Activated effector memory CD4-positive, alpha-beta T cell treated with anti-CD3 and anti-CD28 coated beads, Interleukin-2, amount 50 U/mL, for 16 hours (primary cell): ENCODE data around the gene CISD3.
A peak's percentile ranks its signal among the peaks of the same experiment; 100 is the strongest.

Source experiments
- DNase-seq: peaks from one replicate; pipeline ENCODE4 v3.0.0-alpha.2; 2020

The CISD3 gene

GRCh38 chr17:38729368-38729885 is 714 bp upstream of the CISD3 start:
- no peak for DNase-seq

GRCh38 chr17:38730526-38731379 is 612 bp downstream of the CISD3 start:
- peak; percentile 72 for DNase-seq

- DNase-seq = no peak
Observed at GRCh38 chr17:38731526-38732294, 1.6 kb downstream of the CISD3 start.

GRCh38 chr17:38732376-38733281 is 2.5 kb downstream of the CISD3 start:
- DNase-seq = no peak

- no peak for DNase-seq
Observed at GRCh38 chr17:38733282-38733981, 3.3 kb downstream of the CISD3 start.

GRCh38 chr17:38733982-38734973 is 4.1 kb downstream of the CISD3 start:
- no peak for DNase-seq

- DNase-seq = peak; percentile 92
Observed at GRCh38 chr17:38735161-38735997, 5.2 kb downstream of the CISD3 start.

- DNase-seq = no peak
Observed at GRCh38 chr17:38738007-38738662, 8.0 kb downstream of the CISD3 start.

GRCh38 chr17:38738686-38739085 is 8.5 kb downstream of the CISD3 start:
- no peak for DNase-seq

- no peak for DNase-seq
Observed at GRCh38 chr17:38739305-38739704, 9.2 kb downstream of the CISD3 start.

- no peak for DNase-seq
Observed at GRCh38 chr17:38740044-38740443, 9.9 kb downstream of the CISD3 start.

- DNase-seq = no peak
Observed at GRCh38 chr17:38740806-38741205, 10.7 kb downstream of the CISD3 start.

- no peak for DNase-seq
Observed at GRCh38 chr17:38741461-38741860, 11.3 kb downstream of the CISD3 start.

GRCh38 chr17:38741921-38742410 is 11.8 kb downstream of the CISD3 start:
- DNase-seq = no peak

GRCh38 chr17:38742411-38743308 is 12.5 kb downstream of the CISD3 start:
- no peak for DNase-seq

GRCh38 chr17:38743556-38744171 is 13.5 kb downstream of the CISD3 start:
- no peak for DNase-seq

GRCh38 chr17:38745545-38745944 is 15.4 kb downstream of the CISD3 start:
- DNase-seq = peak; percentile 60
